HFFc6 (cell line): ENCODE data around the gene CRX. TPM values are rescaled to one million over a fixed set of nuclear protein-coding genes. Genes with fewer than 3 reads are reported as not detected.
"Not testable (repeated sequence)": the region's sequence is repeated elsewhere in the genome, so short reads cannot be mapped to it uniquely, and the experiment has no call there.

Source experiments
- DNase-seq: peaks from one replicate; pipeline ENCODE4 v3.0.0-alpha.2; 2018
- H3K27ac Mint-ChIP-seq: 2 replicates; pipeline ENCODE4 v1.8.0; 2020; ENCODE audit warnings: mild to moderate bottlenecking, mixed read lengths
- H3K27me3 Mint-ChIP-seq: 2 replicates; pipeline ENCODE4 v1.8.0; 2021; ENCODE audit warnings: mild to moderate bottlenecking, moderate library complexity, mixed read lengths; ENCODE audit not compliant: insufficient read depth
- H3K36me3 Mint-ChIP-seq: 2 replicates; pipeline ENCODE4 v1.8.0; 2021; ENCODE audit warnings: low read depth, mixed read lengths
- H3K4me1 Mint-ChIP-seq: 2 replicates; pipeline ENCODE4 v1.8.0; 2020; ENCODE audit warnings: low read depth, mixed read lengths
- H3K4me3 Mint-ChIP-seq: 2 replicates; pipeline ENCODE4 v1.8.0; 2020; ENCODE audit warnings: mild to moderate bottlenecking, moderate library complexity, mixed read lengths
- H3K9me3 Mint-ChIP-seq: 2 replicates; pipeline ENCODE4 v1.8.0; 2020; ENCODE audit warnings: mild to moderate bottlenecking, mixed read lengths
- CTCF ChIP-seq: fragments of 200-600 bp; sonication (generic); IDR thresholded peaks from 2 replicates; pipeline ENCODE4 v1.5.0; 2021; ENCODE audit warnings: antibody characterized with exemption, mild to moderate bottlenecking
- total RNA-seq, 6 experiments: library from RNA; stranded (reverse); fragmentation: NEBNext Ultra II Directional; extraction: Animal tissue kit (Norgen Biotek cat#: 25700); gene quantifications; 2 replicates in 1 of 6; 3 replicates in 5 of 6; pipeline ENCODE4 v1.2.3, GENCODE V29; 2021

The CRX gene
- total RNA-seq, 6 experiments from 2014 or later = not detected

DNA sequence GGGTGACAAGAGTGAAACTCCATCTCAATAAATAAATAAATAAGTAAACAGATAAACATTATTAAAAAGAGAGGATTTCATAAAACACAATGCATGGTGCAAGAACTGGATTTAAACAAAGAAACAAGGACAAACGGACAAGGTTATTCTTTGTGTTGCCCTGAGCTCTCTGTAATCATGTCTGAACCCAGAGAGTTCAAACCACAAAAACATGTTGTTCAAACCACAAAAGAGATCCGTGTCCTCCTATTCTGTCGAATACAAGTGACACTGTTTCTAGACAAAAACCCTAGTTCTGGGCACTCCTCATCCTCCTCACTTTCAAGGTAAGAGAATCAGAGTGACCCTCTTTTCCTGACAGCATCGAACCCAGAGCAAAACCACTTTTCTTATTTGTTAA is 32.7 kb downstream of the CRX start:
- H3K9me3 Mint-ChIP-seq = no peaks in the 10 kb centered on the region
- H3K4me1 Mint-ChIP-seq = peaks cover 14% of the 10 kb centered on the region
- H3K27ac Mint-ChIP-seq = no peak overlapping the region
- H3K4me3 Mint-ChIP-seq = no peak overlapping the region
- DNase-seq = no peak
- no peak for TF ChIP-seq CTCF
- no peaks in the 10 kb centered on the region for H3K36me3 Mint-ChIP-seq
- peaks cover 42% of the 10 kb centered on the region for H3K27me3 Mint-ChIP-seq

DNA sequence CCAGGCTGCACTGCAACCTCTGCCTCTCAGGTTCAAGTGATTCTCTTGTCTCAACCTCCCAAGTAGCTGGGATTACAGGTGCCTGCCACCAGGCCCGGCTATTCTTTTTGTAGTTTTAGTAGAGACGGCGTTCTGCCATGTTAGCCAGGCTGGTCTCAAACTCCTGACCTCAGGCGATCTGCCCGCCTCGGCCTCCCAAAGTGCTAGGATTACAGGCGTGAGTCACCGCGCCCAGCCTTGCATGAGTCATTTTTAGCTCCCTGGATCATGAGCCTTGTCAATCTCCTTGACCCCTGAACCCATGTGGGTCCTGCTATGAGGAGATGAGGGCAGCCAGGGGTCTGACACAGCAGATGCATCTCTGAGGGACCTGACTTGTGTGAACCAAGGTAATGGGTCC is 36.5 kb downstream of the CRX start:
- H3K4me1 Mint-ChIP-seq, H3K4me3 Mint-ChIP-seq: not testable (repeated sequence)

DNA sequence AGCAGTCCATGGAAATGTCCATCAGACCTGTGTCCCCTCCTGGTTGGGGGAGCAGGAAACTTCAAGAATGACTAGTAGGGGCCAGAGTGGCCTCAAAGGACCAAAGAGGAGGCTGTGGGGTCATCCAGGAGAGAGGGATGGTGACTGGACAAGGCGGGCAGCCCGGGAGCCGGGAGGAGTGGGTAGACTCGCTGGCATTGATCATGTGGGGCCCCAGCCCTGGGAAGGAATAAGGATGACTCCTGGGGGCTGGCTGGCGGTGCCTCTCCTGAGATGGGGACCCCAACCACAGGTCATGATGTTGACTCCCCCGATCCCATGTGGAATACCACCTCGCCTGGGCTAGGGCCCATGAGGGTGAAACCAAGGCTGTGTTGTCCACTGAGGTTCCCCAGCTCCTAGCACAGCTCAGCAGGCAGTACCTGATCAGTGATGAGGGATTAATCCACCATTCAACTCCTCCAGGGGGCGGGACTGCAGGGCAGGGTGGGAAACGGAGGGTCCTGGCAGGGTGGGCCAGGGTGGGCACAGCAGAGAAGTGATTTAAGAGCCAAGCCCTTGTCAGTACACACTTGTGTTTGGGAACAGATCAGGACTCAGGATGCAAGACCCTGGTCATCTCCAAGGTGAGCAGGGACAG is 37.0 kb downstream of the CRX start, which contains the start of gene TPRX2:
Gene TPRX2, plus strand, starts transcription at position 590 of the 640 bp plus-strand sequence. Its CDS starts 12 bp downstream, at position 602.
- Mint-ChIP-seq H3K27me3 (peaks cover 18% of the 10 kb centered on the region), H3K4me1 (peaks cover 14% of the 10 kb centered on the region)
- DNase-seq, H3K4me3 Mint-ChIP-seq, H3K9me3 Mint-ChIP-seq, H3K27ac Mint-ChIP-seq, H3K36me3 Mint-ChIP-seq: not testable (repeated sequence)

More for the DNA sequence above, 36.5 kb downstream of the CRX start:
- not testable (repeated sequence) for H3K36me3 Mint-ChIP-seq, H3K27ac Mint-ChIP-seq, DNase-seq, H3K9me3 Mint-ChIP-seq
- peaks cover 20% of the 10 kb centered on the region for H3K27me3 Mint-ChIP-seq

DNA sequence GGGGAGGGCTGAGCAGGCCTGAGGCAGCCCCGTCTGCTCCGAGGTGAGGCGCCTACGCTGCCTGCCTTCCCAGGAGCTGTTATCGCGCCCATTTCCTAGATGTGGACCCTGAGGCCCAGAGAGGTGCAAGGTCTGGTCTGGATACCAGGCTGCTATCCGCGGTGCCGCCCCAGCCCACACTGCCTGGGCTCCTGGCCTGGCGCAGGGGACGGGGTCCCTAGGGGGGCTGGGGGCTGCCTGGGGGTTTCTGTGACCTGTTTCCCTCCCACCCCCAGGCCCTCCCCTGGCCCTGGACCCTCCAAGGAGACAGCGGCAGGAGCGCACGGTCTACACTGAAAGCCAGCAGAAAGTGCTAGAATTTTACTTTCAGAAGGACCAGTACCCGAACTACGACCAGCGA is 38.1 kb downstream of the CRX start:
- H3K36me3 Mint-ChIP-seq, H3K4me3 Mint-ChIP-seq, H3K27ac Mint-ChIP-seq, DNase-seq, H3K9me3 Mint-ChIP-seq: not testable (repeated sequence)
- peaks cover 16% of the 10 kb centered on the region for H3K27me3 Mint-ChIP-seq
- peaks cover 14% of the 10 kb centered on the region for H3K4me1 Mint-ChIP-seq

- H3K27ac Mint-ChIP-seq = no peak overlapping the region
- no peaks in the 10 kb centered on the region; the same call in 1 of the 2 replicates for H3K9me3 Mint-ChIP-seq
- H3K36me3 Mint-ChIP-seq = no peaks in the 10 kb centered on the region
- H3K4me1 Mint-ChIP-seq = peaks cover 14% of the 10 kb centered on the region
- no peak overlapping the region for H3K4me3 Mint-ChIP-seq
- TF ChIP-seq CTCF = no peak
- no peak for DNase-seq
- peaks cover 15% of the 10 kb centered on the region for H3K27me3 Mint-ChIP-seq
These were observed 39.0 kb downstream of the CRX start for GRCh38 chr19:47860602-47861297.

GRCh38 chr19:47861630-47862029 is 39.9 kb downstream of the CRX start:
- Mint-ChIP-seq H3K27me3 (peaks cover 12% of the 10 kb centered on the region), H3K4me3 (no peak overlapping the region), H3K4me1 (peaks cover 14% of the 10 kb centered on the region), H3K9me3 (no peaks in the 10 kb centered on the region; the same call in 1 of the 2 replicates), H3K36me3 (no peaks in the 10 kb centered on the region), H3K27ac (no peak overlapping the region)
- no peak for DNase-seq
- TF ChIP-seq CTCF = no peak

DNA sequence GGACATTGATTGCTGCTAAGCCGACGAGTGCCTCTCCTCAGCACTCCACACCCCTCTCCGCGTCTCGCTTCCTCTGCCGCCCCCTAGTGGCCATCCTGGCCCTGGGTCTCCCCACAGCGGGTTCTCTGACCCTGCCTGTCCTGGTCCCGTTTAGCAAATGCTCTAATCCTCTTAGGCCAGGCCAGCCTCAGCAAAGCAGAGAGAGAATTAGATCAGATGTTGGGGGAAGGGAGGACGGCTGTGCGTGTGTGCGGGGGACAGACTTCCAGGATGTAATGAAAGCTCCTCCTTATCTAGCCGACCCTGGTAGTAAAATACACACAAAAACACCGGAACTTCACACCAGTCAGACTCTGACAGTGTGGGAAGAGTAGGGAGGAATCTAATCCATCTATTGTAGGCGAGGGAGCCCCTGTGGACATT is 41.8 kb downstream of the CRX start:
- H3K4me3 Mint-ChIP-seq = no peak overlapping the region
- peak; percentile 59 for DNase-seq
- peaks cover 9% of the 10 kb centered on the region for H3K27me3 Mint-ChIP-seq
- TF ChIP-seq CTCF = peak; percentile 96
- no peaks in the 10 kb centered on the region; the same call in 1 of the 2 replicates for H3K9me3 Mint-ChIP-seq
- peaks cover 7% of the 10 kb centered on the region for H3K4me1 Mint-ChIP-seq
- H3K27ac Mint-ChIP-seq = no peak overlapping the region
- H3K36me3 Mint-ChIP-seq = no peaks in the 10 kb centered on the region
